K562 (cell line): ENCODE data around the gene CFAP73. TPM values are rescaled to one million over a fixed set of nuclear protein-coding genes. Genes with fewer than 3 reads are reported as not detected.

ENCODE experiments used
- ATAC-seq: fragments of 200-7000 bp; cut with Tn5 transposase; 3 replicates; pipeline ENCODE4 v1.9.1; 2020; ENCODE audit warnings: moderate library complexity
- BruUV-seq: library from RNA; stranded (reverse); fragments of 400-500 nt; replicated peaks from 2 replicates; lab custom pipeline; 2021; lab: Mats Ljungman, UMichigan
- CTCF ChIA-PET: fragments of 300-600 bp; formaldehyde crosslinking; extraction: SDS; loops from one replicate; lab custom pipeline; 2021; ENCODE audit warnings: low intra/inter-chr PET ratio; lab: Yijun Ruan, JAX
- POLR2A ChIA-PET: fragments of 300-600, 350-650 bp; sonication (Branson Sonifier 250); formaldehyde crosslinking; extraction: SDS; loops from one replicate; lab custom pipeline; 2021; ENCODE audit warnings: antibody characterized with exemption, inconsistent platforms; lab: Yijun Ruan, JAX
- DNase-seq, 4 experiments: peaks; one replicate each; pipeline versions ENCODE4 v3.0.0 to v3.0.0-alpha.2; 2011 to 2018; ENCODE audit warnings: low spot score in 3 of 4, mixed read lengths in 3 of 4; ENCODE audit errors: extremely low read depth in 1 of 4
- FAIRE-seq: peaks from 2 replicates; lab custom pipeline; 2011; peaks lifted over from hg19 to GRCh38; lab: Jason Lieb, UNC
- H2AFZ ChIP-seq: 2 replicates; pipeline ENCODE4 v1.6.0; 2011; ENCODE audit warnings: low read depth, low read length, control low read depth, inconsistent platforms
- H3K27ac ChIP-seq: fragments of 200-600 bp; 3 replicates; pipeline ENCODE4 v1.8.0; 2011; ENCODE audit warnings: low read depth, mild to moderate bottlenecking, control low read depth, inconsistent platforms, low read length, moderate library complexity, mixed read lengths; ENCODE audit errors: extremely low read depth
- H3K27me3 ChIP-seq, 2 experiments: fragments of 300-600 bp in 1 of 2; 2 replicates in 1 of 2; 3 replicates in 1 of 2; pipeline versions ENCODE4 v1.6.0 to v1.8.0; 2011; ENCODE audit warnings: inconsistent platforms in 2 of 2, low read length in 2 of 2, mild to moderate bottlenecking in 1 of 2, mixed read lengths in 1 of 2, moderate library complexity in 1 of 2; ENCODE audit not compliant: control insufficient read depth in 2 of 2, insufficient read depth in 2 of 2
- H3K36me3 ChIP-seq: fragments of 300-600 bp; 3 replicates; pipeline ENCODE4 v1.8.0; 2011; ENCODE audit warnings: mild to moderate bottlenecking, low read length, inconsistent platforms; ENCODE audit not compliant: control insufficient read depth, insufficient read depth
- H3K4me1 ChIP-seq, 2 experiments: fragments of 200-600 bp in 1 of 2; replicated peaks in 1 of 2; 2 replicates in 1 of 2; 3 replicates in 1 of 2; pipeline versions ENCODE4 v1.5.1 to v1.8.0; 2011; ENCODE audit warnings: inconsistent platforms in 2 of 2, low read length in 2 of 2, mild to moderate bottlenecking in 1 of 2, mixed read lengths in 1 of 2, moderate library complexity in 1 of 2; ENCODE audit not compliant: control insufficient read depth in 2 of 2, insufficient read depth in 2 of 2
- H3K4me2 ChIP-seq: 2 replicates; pipeline ENCODE4 v1.6.1; 2011; ENCODE audit warnings: low read length, control low read depth, inconsistent platforms, mixed read lengths; ENCODE audit not compliant: insufficient read depth
- H3K4me3 ChIP-seq: fragments of 200-600 bp; sonication (generic), shearing (Covaris generic); 2 replicates; pipeline ENCODE4 v1.5.1; 2016; ENCODE audit warnings: control low read depth, inconsistent platforms
- H3K79me2 ChIP-seq: fragments of 200-600 bp; 3 replicates; pipeline ENCODE4 v1.8.0; 2011; ENCODE audit warnings: low read length, inconsistent platforms; ENCODE audit not compliant: control insufficient read depth, insufficient read depth
- H3K9ac ChIP-seq, 2 experiments: 2 replicates each; pipeline versions ENCODE4 v1.6.0 to v1.6.1; 2011; ENCODE audit warnings: low read depth in 2 of 2, low read length in 2 of 2, control low read depth in 1 of 2, inconsistent platforms in 1 of 2, mild to moderate bottlenecking in 1 of 2, mixed read lengths in 1 of 2; ENCODE audit not compliant: insufficient read depth in 1 of 2
- H3K9me1 ChIP-seq: one replicate; pipeline ENCODE4 v1.6.0; 2011; ENCODE audit warnings: inconsistent platforms, mild to moderate bottlenecking, low read length, moderate library complexity; ENCODE audit not compliant: control insufficient read depth, insufficient read depth
- H3K9me3 ChIP-seq: replicated peaks from 2 replicates; pipeline ENCODE4 v1.5.1; 2011; ENCODE audit warnings: low read depth, low read length, inconsistent platforms; ENCODE audit not compliant: control insufficient read depth, insufficient read depth
- H4K20me1 ChIP-seq: replicated peaks from 2 replicates; pipeline ENCODE4 v1.6.1; 2011; ENCODE audit warnings: low read length, inconsistent platforms, mixed read lengths; ENCODE audit not compliant: control insufficient read depth, insufficient read depth
- BRF2 ChIP-seq: IDR thresholded peaks from 3 replicates; pipeline ENCODE4 v1.6.1; 2011; ENCODE audit warnings: borderline replicate concordance, mild to moderate bottlenecking; ENCODE audit not compliant: insufficient read length, insufficient read depth
- CREB3 ChIP-seq: fragments of 450-650 bp; conservative IDR thresholded peaks from 2 replicates; pipeline ENCODE4 v1.6.1; 2016; ENCODE audit warnings: missing genetic modification characterization, low read depth, mild to moderate bottlenecking, missing compliant biosample characterization, moderate library complexity
- GATAD2A ChIP-seq: fragments of 450-650 bp; IDR thresholded peaks from 2 replicates; pipeline ENCODE4 v1.6.1; 2017
- HDAC1 ChIP-seq, 2 experiments: fragments of 450-650 bp; IDR thresholded peaks; 2 replicates each; pipeline ENCODE4 v1.6.1; 2016 to 2017; ENCODE audit warnings: inconsistent platforms in 1 of 2, mild to moderate bottlenecking in 1 of 2, moderate library complexity in 1 of 2
- JUNB ChIP-seq: fragments of 450-650 bp; formaldehyde crosslinking; conservative IDR thresholded peaks from 2 replicates; pipeline ENCODE4 v1.4.0; 2020; ENCODE audit warnings: mild to moderate bottlenecking
- KLF10 ChIP-seq: fragments of 250-450 bp; sonication (Bioruptor Pico); IDR thresholded peaks from 2 replicates; pipeline ENCODE4 v1.6.1; 2021; ENCODE audit warnings: matching md5 sums
- LARP7 ChIP-seq: fragments of 450-650 bp; IDR thresholded peaks from 2 replicates; pipeline ENCODE4 v1.6.1; 2016
- MCM7 ChIP-seq, 2 experiments: fragments of 450-650 bp; IDR thresholded peaks; 2 replicates each; pipeline ENCODE4 v1.6.1; 2016 to 2018
- NR0B1 ChIP-seq: fragments of 450-650 bp; IDR thresholded peaks from one replicate; pipeline ENCODE4 v1.6.1; 2018; ENCODE audit warnings: mild to moderate bottlenecking, moderate library complexity; ENCODE audit not compliant: partially characterized antibody
- PKNOX1 ChIP-seq: fragments of 450-650 bp; IDR thresholded peaks from 2 replicates; pipeline ENCODE4 v1.6.1; 2016
- SMARCA4 ChIP-seq: fragments of 450-650 bp; IDR thresholded peaks from 2 replicates; pipeline ENCODE4 v1.6.1; 2016
- SMARCB1 ChIP-seq: IDR thresholded peaks from 2 replicates; pipeline ENCODE4 v1.6.1; 2011; ENCODE audit warnings: improper control_type of control experiment, low read depth; ENCODE audit not compliant: insufficient read length
- SMC3 ChIP-seq: conservative IDR thresholded peaks from 2 replicates; pipeline ENCODE4 v1.6.1; 2011; ENCODE audit warnings: low read depth, low read length, improper control_type of control experiment; ENCODE audit not compliant: insufficient read depth
- SNRNP70 ChIP-seq: fragments of 200-400 bp; formaldehyde crosslinking; optimal IDR thresholded peaks from 2 replicates; pipeline ENCODE3; 2017; ENCODE audit warnings: low read depth, low read length
- STAT5A ChIP-seq: IDR thresholded peaks from 2 replicates; pipeline ENCODE4 v1.6.1; 2012; ENCODE audit warnings: low read length, inconsistent platforms, borderline replicate concordance
- ZC3H11A ChIP-seq: IDR thresholded peaks from 2 replicates; pipeline ENCODE4 v1.6.1; 2012; ENCODE audit warnings: low read depth, low read length, improper control_type of control experiment
- ZNF277 ChIP-seq: fragments of 250-450 bp; sonication (Bioruptor Pico); IDR thresholded peaks from 2 replicates; pipeline ENCODE4 v1.8.0; 2022; ENCODE audit warnings: inconsistent platforms, mild to moderate bottlenecking, moderate library complexity, borderline replicate concordance
- ZNF3 ChIP-seq: fragments of 250-450 bp; sonication (Bioruptor Pico); IDR thresholded peaks from 2 replicates; pipeline ENCODE4 v1.5.0; 2021; ENCODE audit warnings: mild to moderate bottlenecking, moderate library complexity
- ZNF707 ChIP-seq: fragments of 250-450 bp; sonication (Bioruptor Pico); conservative IDR thresholded peaks from 2 replicates; pipeline ENCODE4 v1.8.0; 2022; ENCODE audit warnings: inconsistent platforms, mild to moderate bottlenecking, moderate library complexity
- WGBS: fragments of 100-300 bp; shearing (Covaris generic); methylation state at CpG from one replicate; pipeline ENCODE4 v1.1.6; 2016; ENCODE audit warnings: low coverage, mixed read lengths; ENCODE audit not compliant: insufficient coverage; ENCODE audit errors: missing lambda C conversion rate; 5-methylcytosine and 5-hydroxymethylcytosine counted together
- in situ Hi-C: fragments of 300-500 bp; cut with MboI; formaldehyde crosslinking; loops from 4 replicates; pipeline ENCODE4 v1.15.0; 2018; ENCODE audit warnings: inconsistent platforms, mixed read lengths
- intact Hi-C: fragments of 100-400 bp; cut with micrococcal nuclease; formaldehyde crosslinking; loops from 2 replicates; pipeline ENCODE4 v1.14.2; 2022
- polyA plus RNA-seq, 8 experiments: library from polyadenylated mRNA; depleted of rRNA in 4 of 8; stranded (reverse) in 5 of 8; unstranded in 3 of 8; fragments of >200 nt; fragmentation: Nextera tagmentation in 2 of 8; fragmentation: Illumina TruSeq in 1 of 8; extraction: Ambion mirVana in 2 of 8; extraction: Trizol in 1 of 8; gene quantifications; 2 replicates each; pipeline versions ENCODE4 v1.2.1 to v1.2.3, GENCODE V29; 2011 to 2014; ENCODE audit warnings: inconsistent platforms in 1 of 8, missing spikeins in 1 of 8
- total RNA-seq, 7 experiments: library from RNA; depleted of rRNA in 6 of 7; stranded (reverse); fragments of >200 nt in 6 of 7; fragmentation: Illumina TruSeq in 2 of 7; extraction: Trizol in 2 of 7; gene quantifications; 2 replicates each; pipeline versions ENCODE4 v1.2.1 to v1.2.3, GENCODE V29; 2011 to 2021; ENCODE audit warnings: low replicate concordance in 1 of 7

Gene CFAP73
- total and polyA plus RNA-seq, 9 of the 15 experiments (the other 6 are each of a cell fraction or from before 2014, with no cell fraction given) = not detected

- CTCF ChIA-PET = no interaction called here
- in situ Hi-C loops = no loop called here
- BruUV-seq = no TSS peak
- Histone ChIP-seq H3K4me3 (no peak overlapping the region), H3K9me3 (no peaks in the 10 kb centered on the region), H3K9ac (no peak overlapping the region), H3K27me3 (no peaks in the 10 kb centered on the region), H3K36me3 (no peaks in the 10 kb centered on the region), H2AFZ (no peak overlapping the region), H3K4me2 (no peak overlapping the region), H4K20me1 (peaks cover 10% of the 10 kb centered on the region), H3K9me1 (no peaks in the 10 kb centered on the region), H3K4me1 (peaks cover 8 to 29% of the 10 kb centered on the region in 2 experiments), H3K27ac (no peak overlapping the region), H3K79me2 (no peaks in the 10 kb centered on the region)
- intact Hi-C loops = no loop called here
- DNase-seq = no peak
- WGBS = 10% methylated on average over 2 of the region's 2 CpGs
- FAIRE-seq = no peak
- POLR2A ChIA-PET = interaction anchor here (0.6 to 1.2 kb wide), 6 partner anchors 14 to 821 kb away, joined by 3 to 4 read pairs (median 4); partner anchors contain the start of gene CFAP73
- ATAC-seq = no peak
- TF ChIP-seq JUNB (no peak), KLF10 (CRISPR knock-in tag) (no peak), CREB3 (tag) (no peak), SMARCA4 (no peak), ZNF707 (CRISPR knock-in tag) (no peak), ZNF277 (no peak), LARP7 (no peak), GATAD2A (no peak), NR0B1 (no peak), PKNOX1 (no peak), SNRNP70 (no peak), SMARCB1 (no peak), SMC3 (no peak), MCM7 (IDR thresholded peaks at IDR 0.05) (no peak), ZC3H11A (no peak), BRF2 (no peak), HDAC1 (IDR thresholded peaks at IDR 0.05) (no peak), ZNF3 (CRISPR knock-in tag) (no peak), STAT5A (no peak)
- TF ChIP-seq, all 486 proteins: peak for 0
Measured at GRCh38 chr12:113134071-113134470, 15.5 kb upstream of the CFAP73 start.
